BJ (cell line): ENCODE measurements around the gene EDA. TPM values are rescaled to one million over a fixed set of nuclear protein-coding genes. Genes with fewer than 3 reads are reported as not detected.

Source experiments
- CTCF ChIA-PET: fragments of 350-600 bp; formaldehyde crosslinking; extraction: SDS; loops from one replicate; lab custom pipeline; 2021; ENCODE audit warnings: antibody characterized with exemption, inconsistent platforms; lab: Yijun Ruan, JAX
- POLR2A ChIA-PET: fragments of 300-600 bp; sonication (Branson Sonifier 250); formaldehyde crosslinking; extraction: SDS; loops from one replicate; lab custom pipeline; 2021; ENCODE audit warnings: antibody characterized with exemption; lab: Charles Lee
- DNase-seq: peaks from one replicate; pipeline ENCODE4 v3.0.0-alpha.2; 2011; ENCODE audit warnings: low read depth
- H3K27me3 ChIP-seq: 2 replicates; pipeline ENCODE4 v1.6.0; 2011; ENCODE audit warnings: low read length; ENCODE audit not compliant: control insufficient read depth, insufficient read depth
- H3K36me3 ChIP-seq: 2 replicates; pipeline ENCODE4 v1.5.1; 2011; ENCODE audit warnings: low read length; ENCODE audit not compliant: control insufficient read depth, insufficient read depth
- H3K4me3 ChIP-seq: 2 replicates; pipeline ENCODE4 v1.5.1; 2011; ENCODE audit warnings: low read depth, mild to moderate bottlenecking, control low read depth, low read length
- CTCF ChIP-seq: IDR thresholded peaks from 2 replicates; pipeline ENCODE4 v1.5.1; 2011; ENCODE audit warnings: low read depth, mild to moderate bottlenecking, control low read depth, inconsistent platforms, low read length, moderate library complexity; ENCODE audit not compliant: insufficient read depth
- polyA plus RNA-seq: library from polyadenylated mRNA; depleted of rRNA; stranded (reverse); fragments of >200 nt; gene quantifications from 2 replicates; pipeline ENCODE4 v1.2.3, GENCODE V29; 2011

Gene EDA
- polyA plus RNA-seq, 1 experiment, result 0.06 TPM

GRCh38 chrX:69605521-69605920 is 10.4 kb upstream of the EDA start:
- Histone ChIP-seq H3K4me3 (no peak overlapping the region), H3K36me3 (no peaks in the 10 kb centered on the region), H3K27me3 (no peaks in the 10 kb centered on the region)
- CTCF ChIA-PET, result interaction anchor here (1.5 kb wide), 1 partner anchor 10 kb away, joined by 3 read pairs; no protein-coding TSS in a partner anchor
- POLR2A ChIA-PET, result no interaction called here
- TF ChIP-seq CTCF, result no peak
- no peak for DNase-seq

- no peak for DNase-seq
- Histone ChIP-seq H3K36me3 (no peaks in the 10 kb centered on the region), H3K27me3 (no peaks in the 10 kb centered on the region), H3K4me3 (no peak overlapping the region)
- no peak for TF ChIP-seq CTCF
- ChIA-PET CTCF (no interaction called here), POLR2A (no interaction called here)
Measured at GRCh38 chrX:69607616-69608015, 8.3 kb upstream of the EDA start.

GRCh38 chrX:69613946-69614345 is 2.0 kb upstream of the EDA start:
- no peak for DNase-seq
- POLR2A ChIA-PET, result no interaction called here
- CTCF ChIA-PET, result no interaction called here

GRCh38 chrX:69614886-69615285 is 1.0 kb upstream of the EDA start:
- no peak overlapping the region for H3K4me3 ChIP-seq
- CTCF ChIA-PET, result interaction anchor here (1.5 kb wide), 1 partner anchor 10 kb away, joined by 3 read pairs; no protein-coding TSS in a partner anchor
- POLR2A ChIA-PET, result no interaction called here
- no peak for DNase-seq
- peaks cover 6% of the 10 kb centered on the region for H3K27me3 ChIP-seq
- TF ChIP-seq CTCF, result no peak
- H3K36me3 ChIP-seq, result no peaks in the 10 kb centered on the region

More at GRCh38 chrX:69613946-69614345, 2.0 kb upstream of the EDA start:
- no peaks in the 10 kb centered on the region for H3K36me3 ChIP-seq
- no peak overlapping the region for H3K4me3 ChIP-seq
- no peak for TF ChIP-seq CTCF
- peaks cover 6% of the 10 kb centered on the region for H3K27me3 ChIP-seq

GRCh38 chrX:69615342-69615741 is 571 bp upstream of the EDA start:
- DNase-seq, result no peak
- ChIA-PET CTCF (interaction anchor here (1.4 to 1.5 kb wide), 2 partner anchors 11 to 76 kb away, joined by 3 read pairs; no protein-coding TSS in a partner anchor), POLR2A (no interaction called here)
- Histone ChIP-seq H3K4me3 (no peak overlapping the region), H3K36me3 (no peaks in the 10 kb centered on the region), H3K27me3 (peaks cover 6% of the 10 kb centered on the region)
- TF ChIP-seq CTCF, result no peak
